Naive B cell (primary cell): Measurements from ENCODE around the gene AFAP1. TPM values are rescaled to one million over a fixed set of nuclear protein-coding genes. Genes with fewer than 3 reads are reported as not detected.

Source experiments
- ATAC-seq, 2 donors: fragments of 150-1000 bp; cut with Tn5 transposase; 2 replicates each; pipeline ENCODE4 v1.10.0; 2021; ENCODE audit warnings: low read depth in 2 of 2, mild to moderate bottlenecking in 2 of 2, moderate library complexity in 2 of 2
- DNase-seq: peaks from one replicate; pipeline ENCODE4 v3.0.0; 2022
- H3K27ac Mint-ChIP-seq, 6 donors: one replicate each; pipeline ENCODE4 v1.8.0; 2020 to 2022; ENCODE audit warnings: mild to moderate bottlenecking in 6 of 6, mixed read lengths in 6 of 6, moderate library complexity in 5 of 6, inconsistent platforms in 2 of 6
- H3K27me3 Mint-ChIP-seq, 3 donors: one replicate each; pipeline ENCODE4 v1.8.0; 2021 to 2022; ENCODE audit warnings: mixed read lengths in 3 of 3, mild to moderate bottlenecking in 1 of 3
- H3K36me3 Mint-ChIP-seq, 2 donors: one replicate each; pipeline ENCODE4 v1.8.0; 2020 to 2022; ENCODE audit warnings: mixed read lengths in 2 of 2, inconsistent platforms in 1 of 2, mild to moderate bottlenecking in 1 of 2
- H3K4me1 Mint-ChIP-seq, 3 donors: one replicate each; pipeline ENCODE4 v1.8.0; 2020 to 2022; ENCODE audit warnings: mixed read lengths in 3 of 3, inconsistent platforms in 1 of 3, mild to moderate bottlenecking in 1 of 3, moderate library complexity in 1 of 3
- H3K4me3 Mint-ChIP-seq, 8 donors: one replicate each; pipeline ENCODE4 v1.8.0; 2020 to 2022; ENCODE audit warnings: mild to moderate bottlenecking in 8 of 8, mixed read lengths in 8 of 8, moderate library complexity in 8 of 8, inconsistent platforms in 2 of 8
- H3K9me3 Mint-ChIP-seq, 7 donors: one replicate each; pipeline ENCODE4 v1.8.0; 2020 to 2022; ENCODE audit warnings: mixed read lengths in 7 of 7, mild to moderate bottlenecking in 5 of 7, inconsistent platforms in 2 of 7, moderate library complexity in 1 of 7
- polyA plus RNA-seq, 6 donors: library from polyadenylated mRNA; unstranded; fragments of 300-500 nt; fragmentation: Illumina TruSeq; gene quantifications; one replicate each; pipeline ENCODE4 v1.2.3, GENCODE V29; 2021; ENCODE audit warnings: low read depth in 6 of 6

AFAP1 gene
- polyA plus RNA-seq, 6 donors from 2014 or later, result not detected

DNA sequence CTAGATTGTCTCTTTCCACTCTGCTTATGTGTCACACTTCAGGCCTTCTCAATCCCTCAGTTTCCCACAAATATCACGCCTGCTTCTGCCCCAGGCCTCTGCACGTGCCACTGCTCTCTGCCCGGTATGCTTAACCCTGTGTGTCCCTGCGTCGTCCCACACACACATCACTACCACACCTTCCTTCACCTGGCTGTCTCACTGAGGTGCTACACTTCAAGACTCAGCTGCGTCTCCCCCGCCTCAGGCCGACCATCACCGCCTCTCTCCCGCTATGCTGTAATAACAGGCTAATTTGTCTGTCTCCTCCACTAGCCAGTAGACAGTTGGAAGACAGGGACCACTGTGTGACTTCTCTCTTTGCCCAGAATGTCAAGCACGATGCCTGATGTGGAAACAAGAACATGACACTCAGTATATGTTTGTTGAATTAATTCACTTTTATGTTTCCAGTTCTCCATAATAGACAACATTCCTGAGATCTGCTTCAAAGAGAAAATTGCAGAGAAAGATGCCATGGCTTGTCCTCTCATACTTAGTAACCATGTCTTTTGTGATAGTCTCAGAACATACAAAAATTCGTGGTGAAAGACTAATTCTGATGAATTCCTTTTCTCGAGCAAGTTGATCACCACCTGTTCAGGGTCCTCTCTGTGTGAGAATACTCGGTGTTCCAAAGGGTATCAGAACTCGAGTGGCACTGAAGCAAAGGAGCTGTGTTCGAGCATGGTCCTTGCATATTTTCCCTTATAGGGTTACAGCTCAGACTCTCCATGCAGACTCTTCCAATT is 54.2 kb downstream of the AFAP1 start:
- peaks cover 4 to 18% (median 7%) of the 10 kb centered on the region in 7 donors for H3K9me3 Mint-ChIP-seq
- H3K4me3 Mint-ChIP-seq, result no peak overlapping the region
- peaks cover 4 to 9% of the 10 kb centered on the region in 2 donors for H3K36me3 Mint-ChIP-seq
- H3K27ac Mint-ChIP-seq, result no peak overlapping the region
- no peak for ATAC-seq
- peaks cover 5 to 37% (median 13%) of the 10 kb centered on the region in 3 donors for H3K27me3 Mint-ChIP-seq
- no peak for DNase-seq
- H3K4me1 Mint-ChIP-seq, result no peaks in the 10 kb centered on the region

GRCh38 chr4:7880683-7881082 is 59.0 kb downstream of the AFAP1 start:
- Mint-ChIP-seq H3K27ac (no peak overlapping the region), H3K4me3 (no peak overlapping the region), H3K9me3 (peaks cover 0 to 2% (median 0%) of the 10 kb centered on the region in 7 donors), H3K4me1 (peaks cover 0 to 2% (median 0%) of the 10 kb centered on the region in 3 donors), H3K36me3 (no peaks in the 10 kb centered on the region), H3K27me3 (peaks cover 11 to 61% (median 42%) of the 10 kb centered on the region in 3 donors)
- ATAC-seq (no peak), DNase-seq (no peak)

DNA sequence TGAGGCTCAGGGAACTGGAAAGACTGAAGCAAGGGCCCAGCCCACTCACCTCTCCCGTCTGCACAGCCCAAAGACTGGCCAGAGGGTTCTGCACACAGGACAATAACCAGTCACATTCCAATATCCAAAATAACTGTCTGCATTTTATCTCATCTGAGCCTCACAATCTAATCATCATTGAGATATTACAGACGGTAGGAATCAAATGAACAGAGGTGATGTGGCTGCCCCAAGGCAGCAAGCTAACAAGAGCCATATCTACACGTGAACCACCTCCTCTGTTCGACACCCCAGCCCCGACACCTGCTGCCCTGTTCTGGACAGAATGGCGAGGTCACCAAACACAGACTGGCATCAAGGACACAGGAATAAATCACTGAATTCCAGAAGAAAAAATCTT is 60.5 kb downstream of the AFAP1 start:
- no peak for DNase-seq
- Mint-ChIP-seq H3K9me3 (peaks cover 0 to 3% (median 0%) of the 10 kb centered on the region in 7 donors), H3K4me1 (peaks cover 0 to 2% (median 0%) of the 10 kb centered on the region in 3 donors)

GRCh38 chr4:7878323-7878722 is 61.3 kb downstream of the AFAP1 start:
- Mint-ChIP-seq H3K27me3 (peaks cover 11 to 71% (median 41%) of the 10 kb centered on the region in 3 donors), H3K4me3 (no peak overlapping the region), H3K27ac (no peak overlapping the region), H3K9me3 (peaks cover 0 to 4% (median 0%) of the 10 kb centered on the region in 7 donors), H3K4me1 (peaks cover 0 to 2% (median 0%) of the 10 kb centered on the region in 3 donors), H3K36me3 (no peaks in the 10 kb centered on the region)
- DNase-seq (no peak), ATAC-seq (no peak)

More for the DNA sequence above, 60.5 kb downstream of the AFAP1 start:
- Mint-ChIP-seq H3K27me3 (peaks cover 11 to 65% (median 41%) of the 10 kb centered on the region in 3 donors), H3K27ac (no peak overlapping the region), H3K4me3 (peak overlapping the region in 1 of 8 donors; percentile 22), H3K36me3 (no peaks in the 10 kb centered on the region)
- ATAC-seq, result no peak

DNA sequence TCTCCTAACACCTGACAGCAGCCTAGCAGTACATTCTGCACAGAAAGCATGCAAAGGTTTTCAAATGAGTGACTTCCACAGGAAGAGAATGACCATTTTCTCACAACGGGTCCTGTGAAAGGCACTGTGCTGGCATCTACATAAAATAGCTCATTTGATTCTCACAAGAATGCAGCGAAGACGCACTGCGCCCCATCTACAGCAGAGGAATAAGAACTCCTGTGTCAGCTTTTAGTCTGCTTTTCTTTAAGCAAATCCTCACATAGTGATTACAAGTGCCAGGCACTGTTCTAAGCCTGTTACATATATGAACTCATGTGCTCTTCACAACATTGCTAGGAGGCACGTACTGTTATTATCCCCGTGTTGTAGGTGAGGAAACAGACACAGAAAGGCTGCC is 62.5 kb downstream of the AFAP1 start:
- Mint-ChIP-seq H3K4me1 (peaks cover 0 to 2% (median 0%) of the 10 kb centered on the region in 3 donors), H3K36me3 (no peaks in the 10 kb centered on the region), H3K4me3 (no peak overlapping the region), H3K27me3 (peaks cover 11 to 71% (median 41%) of the 10 kb centered on the region in 3 donors), H3K27ac (no peak overlapping the region), H3K9me3 (peaks cover 0 to 4% (median 0%) of the 10 kb centered on the region in 7 donors)
- ATAC-seq (no peak), DNase-seq (no peak)

GRCh38 chr4:7876201-7876875 is 63.3 kb downstream of the AFAP1 start:
- DNase-seq (no peak), ATAC-seq (no peak)
- Mint-ChIP-seq H3K27ac (peak overlapping the region in 1 of 6 donors; percentile 60), H3K4me1 (peaks cover 0 to 2% (median 0%) of the 10 kb centered on the region in 3 donors), H3K9me3 (peaks cover 0 to 7% (median 0%) of the 10 kb centered on the region in 7 donors), H3K27me3 (peaks cover 11 to 68% (median 39%) of the 10 kb centered on the region in 3 donors), H3K4me3 (no peak overlapping the region), H3K36me3 (no peaks in the 10 kb centered on the region)

- peaks cover 0 to 8% (median 0%) of the 10 kb centered on the region in 7 donors for H3K9me3 Mint-ChIP-seq
- ATAC-seq (no peak), DNase-seq (no peak)
- H3K36me3 Mint-ChIP-seq, result no peaks in the 10 kb centered on the region
- no peak overlapping the region for H3K27ac Mint-ChIP-seq
- H3K27me3 Mint-ChIP-seq, result peaks cover 11 to 54% (median 34%) of the 10 kb centered on the region in 3 donors
- H3K4me3 Mint-ChIP-seq, result no peak overlapping the region
- H3K4me1 Mint-ChIP-seq, result peaks cover 0 to 2% (median 0%) of the 10 kb centered on the region in 3 donors
Observed at GRCh38 chr4:7874838-7875237, 64.8 kb downstream of the AFAP1 start.

DNA sequence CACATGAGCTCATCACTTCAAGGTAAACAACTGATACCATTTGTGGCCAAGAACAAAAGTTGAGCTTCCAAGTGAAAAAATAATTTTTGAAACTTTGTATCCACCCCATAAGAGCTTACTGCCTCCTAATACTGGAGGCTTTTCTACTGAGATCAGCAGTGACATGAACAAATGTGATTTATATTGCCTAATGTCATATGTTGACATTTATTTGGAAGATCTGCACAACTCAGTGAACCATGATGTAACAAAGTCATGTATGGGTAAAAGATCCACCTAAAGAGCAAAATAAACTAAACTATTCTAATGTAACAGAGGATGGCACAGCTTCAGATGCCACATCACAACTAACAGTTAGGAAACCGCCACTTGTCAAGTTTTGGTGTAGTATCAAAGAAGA is 65.8 kb downstream of the AFAP1 start:
- Mint-ChIP-seq H3K27ac (no peak overlapping the region), H3K9me3 (peaks cover 0 to 15% (median 5%) of the 10 kb centered on the region in 7 donors), H3K36me3 (no peaks in the 10 kb centered on the region), H3K4me1 (peaks cover 0 to 3% (median 0%) of the 10 kb centered on the region in 3 donors), H3K27me3 (peaks cover 11 to 44% (median 26%) of the 10 kb centered on the region in 3 donors), H3K4me3 (no peak overlapping the region)
- ATAC-seq (no peak), DNase-seq (no peak)

GRCh38 chr4:7872264-7872771 is 67.3 kb downstream of the AFAP1 start:
- Mint-ChIP-seq H3K4me1 (peaks cover 0 to 5% (median 0%) of the 10 kb centered on the region in 3 donors), H3K4me3 (no peak overlapping the region), H3K27ac (no peak overlapping the region), H3K9me3 (peaks cover 0 to 18% (median 5%) of the 10 kb centered on the region in 7 donors), H3K27me3 (peaks cover 5 to 35% (median 14%) of the 10 kb centered on the region in 3 donors), H3K36me3 (no peaks in the 10 kb centered on the region)
- no peak for ATAC-seq
- no peak for DNase-seq

- ATAC-seq, result no peak
- Mint-ChIP-seq H3K4me3 (no peak overlapping the region), H3K9me3 (peaks cover 0 to 18% (median 5%) of the 10 kb centered on the region in 7 donors), H3K27ac (no peak overlapping the region), H3K36me3 (no peaks in the 10 kb centered on the region), H3K27me3 (peaks cover 0 to 25% (median 8%) of the 10 kb centered on the region in 3 donors), H3K4me1 (peaks cover 0 to 3% (median 0%) of the 10 kb centered on the region in 3 donors)
- no peak for DNase-seq
Observed at GRCh38 chr4:7871356-7871755, 68.3 kb downstream of the AFAP1 start.

GRCh38 chr4:7868892-7869471 is 70.7 kb downstream of the AFAP1 start:
- DNase-seq (no peak), ATAC-seq (no peak)
- H3K27ac Mint-ChIP-seq, result peak overlapping the region in 3 of 6 donors; percentile 54 to 98 (median 78)
- H3K36me3 Mint-ChIP-seq, result peaks cover 0 to 6% of the 10 kb centered on the region in 2 donors
- peaks cover 5 to 21% (median 8%) of the 10 kb centered on the region in 7 donors for H3K9me3 Mint-ChIP-seq
- peaks cover 4 to 11% (median 9%) of the 10 kb centered on the region in 3 donors for H3K27me3 Mint-ChIP-seq
- H3K4me1 Mint-ChIP-seq, result peaks cover 3 to 6% (median 4%) of the 10 kb centered on the region in 3 donors
- peak overlapping the region in 1 of 8 donors; percentile 3 for H3K4me3 Mint-ChIP-seq

DNA sequence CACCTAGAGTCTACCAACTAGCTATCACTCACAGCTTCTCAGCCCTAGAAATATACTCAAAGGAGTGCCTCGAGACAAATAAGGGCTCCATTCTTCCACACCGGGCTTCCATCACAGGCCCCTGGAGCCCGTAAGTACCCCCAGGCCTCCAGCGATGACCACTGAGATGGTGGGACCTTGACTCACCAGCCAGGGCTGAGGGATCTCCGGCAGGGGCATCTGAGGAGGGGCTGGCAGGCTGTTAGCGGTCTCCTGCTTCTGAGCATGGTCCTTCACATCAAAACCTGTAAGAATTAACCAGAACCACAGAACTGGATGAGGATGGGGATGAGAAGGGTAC is 71.3 kb downstream of the AFAP1 start:
- Mint-ChIP-seq H3K36me3 (peaks cover 0 to 10% of the 10 kb centered on the region in 2 donors), H3K9me3 (peaks cover 5 to 22% (median 9%) of the 10 kb centered on the region in 7 donors), H3K27ac (peak overlapping the region in 1 of 6 donors; percentile 78), H3K4me1 (peaks cover 6 to 8% (median 7%) of the 10 kb centered on the region in 3 donors), H3K27me3 (peaks cover 8 to 12% (median 10%) of the 10 kb centered on the region in 3 donors), H3K4me3 (peak overlapping the region in 1 of 8 donors; percentile 3)
- ATAC-seq (no peak), DNase-seq (no peak)
